ENCODE data around the gene HOXC10. TPM values are rescaled to one million over a fixed set of nuclear protein-coding genes. Genes with fewer than 3 reads are reported as not detected.

HOXC10 gene
- total RNA-seq, 1 donor from 2014 or later, result not detected

DNA sequence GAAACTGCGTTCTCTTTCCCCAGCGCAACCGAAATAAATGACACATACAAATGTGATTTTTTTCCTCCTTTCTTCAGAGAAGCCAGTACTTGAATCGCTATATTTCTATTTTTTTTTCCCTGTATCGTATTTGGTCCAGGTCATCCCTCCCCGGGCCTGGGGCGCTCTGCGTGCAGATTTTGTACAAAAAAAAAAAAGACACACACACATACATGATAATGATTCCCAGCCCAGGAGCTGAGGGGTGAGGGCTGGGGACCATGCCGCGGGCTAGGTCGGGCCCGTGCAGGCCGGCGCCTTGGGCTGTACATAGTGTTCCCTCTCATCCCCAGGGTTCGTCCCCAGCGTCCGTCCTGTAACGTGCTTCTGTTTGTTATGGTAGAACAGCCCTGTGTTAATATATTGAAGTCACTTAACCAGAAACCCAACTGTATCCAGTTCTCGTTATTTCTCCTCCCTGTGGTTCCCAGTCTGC lies 18.0 kb downstream of the HOXC10 start:
- H3K27ac Mint-ChIP-seq, result no peak overlapping the region
- ATAC-seq (ENCODE audit: low read depth) (no peak), DNase-seq (no peak)
- peaks cover 77% of the 10 kb centered on the region for H3K27me3 Mint-ChIP-seq
- no peak overlapping the region for H3K4me3 Mint-ChIP-seq
- CTCF ChIA-PET, result interaction anchor here (7.4 kb wide), 1 partner anchor 189 kb away, joined by 78 read pairs; the partner anchor contains the start of gene SMUG1
- intact Hi-C loops (cut with micrococcal nuclease), result loop anchor here (10.0 kb wide), 2 partner anchors 248 to 392 kb away; partner anchors contain the start of gene CISTR
- no peaks in the 10 kb centered on the region for H3K36me3 Mint-ChIP-seq (ENCODE audit: low read depth)
- TF ChIP-seq, protein P1, sequence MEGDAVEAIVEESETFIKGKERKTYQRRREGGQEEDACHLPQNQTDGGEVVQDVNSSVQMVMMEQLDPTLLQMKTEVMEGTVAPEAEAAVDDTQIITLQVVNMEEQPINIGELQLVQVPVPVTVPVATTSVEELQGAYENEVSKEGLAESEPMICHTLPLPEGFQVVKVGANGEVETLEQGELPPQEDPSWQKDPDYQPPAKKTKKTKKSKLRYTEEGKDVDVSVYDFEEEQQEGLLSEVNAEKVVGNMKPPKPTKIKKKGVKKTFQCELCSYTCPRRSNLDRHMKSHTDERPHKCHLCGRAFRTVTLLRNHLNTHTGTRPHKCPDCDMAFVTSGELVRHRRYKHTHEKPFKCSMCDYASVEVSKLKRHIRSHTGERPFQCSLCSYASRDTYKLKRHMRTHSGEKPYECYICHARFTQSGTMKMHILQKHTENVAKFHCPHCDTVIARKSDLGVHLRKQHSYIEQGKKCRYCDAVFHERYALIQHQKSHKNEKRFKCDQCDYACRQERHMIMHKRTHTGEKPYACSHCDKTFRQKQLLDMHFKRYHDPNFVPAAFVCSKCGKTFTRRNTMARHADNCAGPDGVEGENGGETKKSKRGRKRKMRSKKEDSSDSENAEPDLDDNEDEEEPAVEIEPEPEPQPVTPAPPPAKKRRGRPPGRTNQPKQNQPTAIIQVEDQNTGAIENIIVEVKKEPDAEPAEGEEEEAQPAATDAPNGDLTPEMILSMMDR (IDR thresholded peaks at IDR 0.05), result no peak
- H3K9me3 Mint-ChIP-seq, result no peaks in the 10 kb centered on the region
- POLR2A ChIA-PET, result interaction anchor here (0.6 kb wide), 1 partner anchor 558 kb away, joined by 3 read pairs; no protein-coding TSS in a partner anchor
- H3K4me1 Mint-ChIP-seq, result peaks cover 18% of the 10 kb centered on the region

DNA sequence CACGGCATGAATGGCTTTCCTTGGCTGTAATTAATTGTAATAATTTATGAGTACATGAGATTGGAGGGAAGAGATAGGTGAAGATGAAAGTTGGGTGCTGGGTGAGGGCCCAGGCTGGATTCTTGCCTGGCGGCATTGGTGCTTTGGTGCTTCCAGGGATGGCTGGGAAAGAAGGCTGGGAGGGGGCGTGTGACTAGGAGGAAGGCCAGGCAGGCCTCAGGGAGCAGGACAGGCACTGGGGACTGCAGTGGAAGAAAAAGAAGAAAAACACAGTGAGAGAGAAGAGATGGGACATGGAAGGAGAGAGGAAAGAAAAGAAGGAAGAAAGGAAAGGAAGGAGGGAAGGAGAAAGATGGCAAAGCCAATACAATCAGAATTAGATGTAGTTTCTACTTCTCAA lies 18.7 kb downstream of the HOXC10 start:
- Mint-ChIP-seq H3K27ac (no peak overlapping the region), H3K27me3 (peaks cover 76% of the 10 kb centered on the region), H3K9me3 (no peaks in the 10 kb centered on the region), H3K4me1 (peaks cover 18% of the 10 kb centered on the region), H3K36me3 (ENCODE audit: low read depth) (no peaks in the 10 kb centered on the region), H3K4me3 (no peak overlapping the region)
- intact Hi-C loops (cut with micrococcal nuclease), result loop anchor here (10.0 kb wide), 2 partner anchors 249 to 391 kb away; partner anchors contain the start of gene CISTR
- no peak for ATAC-seq (ENCODE audit: low read depth)
- POLR2A ChIA-PET, result interaction anchor here (0.6 kb wide), 1 partner anchor 557 kb away, joined by 3 read pairs; no protein-coding TSS in a partner anchor
- TF ChIP-seq, protein P1 (IDR thresholded peaks at IDR 0.05), result no peak
- no peak for DNase-seq
- CTCF ChIA-PET, result interaction anchor here (2.5 to 7.4 kb wide), 3 partner anchors 188 to 212 kb away, joined by 19 to 78 read pairs (median 66); partner anchors contain the start of gene SMUG1

DNA sequence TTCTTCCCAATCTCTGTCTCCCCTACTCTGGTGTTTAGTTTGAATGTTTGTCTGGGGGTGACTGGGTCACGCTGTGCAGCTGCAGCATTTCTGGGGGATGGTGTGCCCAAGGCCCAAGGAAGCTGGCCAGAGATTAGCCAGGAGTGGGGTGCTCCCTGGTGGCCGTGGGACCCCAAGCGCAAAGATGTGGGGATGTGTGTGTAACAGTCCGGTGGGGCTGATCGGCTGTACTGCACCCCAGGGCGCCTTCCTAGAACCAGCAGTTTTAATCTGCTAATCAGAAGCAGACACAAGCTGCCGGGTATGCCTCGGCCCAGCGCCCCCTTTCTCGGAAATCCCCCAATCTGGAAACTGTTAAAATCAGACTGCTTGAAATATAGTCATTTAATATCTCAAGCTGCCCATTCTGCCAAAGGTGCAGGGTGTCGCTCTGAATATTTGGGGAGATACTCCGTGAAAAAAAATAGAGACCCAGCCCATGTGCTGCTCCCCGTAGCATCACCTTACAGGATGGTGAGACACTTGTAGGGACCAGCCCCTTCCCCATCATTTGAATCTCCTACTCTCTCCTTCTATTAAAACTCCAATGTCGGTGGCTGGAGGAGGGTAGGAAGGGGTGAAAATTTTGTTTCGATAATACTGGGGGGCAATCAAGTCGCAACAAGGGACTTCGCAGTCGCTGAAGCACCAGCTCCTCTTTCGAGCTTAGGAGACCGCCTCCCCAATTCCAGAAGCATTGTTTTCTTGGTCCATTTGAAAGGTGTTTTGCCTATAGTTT lies 19.3 kb downstream of the HOXC10 start:
- CTCF ChIA-PET, result interaction anchor here (2.5 to 7.4 kb wide), 4 partner anchors 188 to 212 kb away, joined by 19 to 78 read pairs (median 56); partner anchors contain the start of gene SMUG1
- Mint-ChIP-seq H3K4me1 (peaks cover 21% of the 10 kb centered on the region), H3K36me3 (ENCODE audit: low read depth) (no peaks in the 10 kb centered on the region), H3K27ac (no peak overlapping the region), H3K27me3 (peaks cover 73% of the 10 kb centered on the region), H3K9me3 (no peaks in the 10 kb centered on the region), H3K4me3 (no peak overlapping the region)
- DNase-seq (no peak), ATAC-seq (ENCODE audit: low read depth) (no peak)
- intact Hi-C loops (cut with micrococcal nuclease), result loop anchor here (10.0 kb wide), 2 partner anchors 249 to 391 kb away; partner anchors contain the start of gene CISTR
- TF ChIP-seq, protein P1 (IDR thresholded peaks at IDR 0.05), result no peak
- POLR2A ChIA-PET, result no interaction called here

GRCh38 chr12:54004841-54005530 lies 20.0 kb downstream of the HOXC10 start:
- ChIA-PET POLR2A (no interaction called here), CTCF (interaction anchor here (1.3 to 7.4 kb wide), 6 partner anchors 9 to 211 kb away, joined by 6 to 78 read pairs (median 32); partner anchors contain the start of genes HOXC10 and SMUG1)
- H3K9me3 Mint-ChIP-seq, result no peaks in the 10 kb centered on the region
- TF ChIP-seq, protein P1 (IDR thresholded peaks at IDR 0.05), result no peak
- H3K27me3 Mint-ChIP-seq, result peaks cover 76% of the 10 kb centered on the region
- H3K36me3 Mint-ChIP-seq (ENCODE audit: low read depth), result no peaks in the 10 kb centered on the region
- no peak for DNase-seq
- intact Hi-C loops (cut with micrococcal nuclease), result loop anchor here (5.0 to 10.0 kb wide), 4 partner anchors 42 to 390 kb away; partner anchors contain the start of gene CISTR
- ATAC-seq (ENCODE audit: low read depth), result no peak
- no peak overlapping the region for H3K4me3 Mint-ChIP-seq
- H3K4me1 Mint-ChIP-seq, result peaks cover 23% of the 10 kb centered on the region
- H3K27ac Mint-ChIP-seq, result no peak overlapping the region
